ENCODE measurements around the gene CAMSAP2.

DNA sequence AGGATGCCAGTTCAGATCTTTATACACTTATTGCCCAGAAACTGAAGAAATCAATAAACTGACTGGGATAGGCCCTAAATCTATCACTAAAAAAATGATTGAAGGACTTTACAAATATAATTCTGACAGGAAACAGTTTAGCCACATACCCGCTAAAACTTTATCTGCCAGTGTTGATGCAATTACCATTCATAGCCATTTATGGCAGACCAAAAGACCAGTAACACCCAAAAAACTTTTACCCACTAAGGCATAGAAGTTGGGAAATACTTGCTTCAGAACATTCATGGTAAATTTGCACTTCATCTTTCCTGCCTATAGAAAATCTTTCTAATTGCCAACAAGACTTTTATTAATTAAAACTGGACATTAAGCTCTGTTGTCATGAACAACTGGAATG is 119.1 kb downstream of the CAMSAP2 start:
- no peak for TF ChIP-seq EP300 (IDR thresholded peaks at IDR 0.05; ENCODE audit: borderline replicate concordance)
- no peak for TF ChIP-seq CREB1 (IDR thresholded peaks at IDR 0.05; ENCODE audit: low read depth)
- TF ChIP-seq MAX (IDR thresholded peaks at IDR 0.05): no peak
- TF ChIP-seq YY1 (IDR thresholded peaks at IDR 0.05; ENCODE audit: low read depth): no peak

Measured in Ishikawa (cell line).